Activated T-cell treated with anti-CD3 and anti-CD28 coated beads for 24 hours (primary cell): ENCODE data around the gene FHIT.

ENCODE experiments used
- DNase-seq: peaks from one replicate; pipeline ENCODE4 v3.0.0-alpha.2; 2020; ENCODE audit warnings: low read depth

The FHIT gene

GRCh38 chr3:60277361-60277800 is 973.9 kb downstream of the FHIT start:
- DNase-seq: no peak

DNA sequence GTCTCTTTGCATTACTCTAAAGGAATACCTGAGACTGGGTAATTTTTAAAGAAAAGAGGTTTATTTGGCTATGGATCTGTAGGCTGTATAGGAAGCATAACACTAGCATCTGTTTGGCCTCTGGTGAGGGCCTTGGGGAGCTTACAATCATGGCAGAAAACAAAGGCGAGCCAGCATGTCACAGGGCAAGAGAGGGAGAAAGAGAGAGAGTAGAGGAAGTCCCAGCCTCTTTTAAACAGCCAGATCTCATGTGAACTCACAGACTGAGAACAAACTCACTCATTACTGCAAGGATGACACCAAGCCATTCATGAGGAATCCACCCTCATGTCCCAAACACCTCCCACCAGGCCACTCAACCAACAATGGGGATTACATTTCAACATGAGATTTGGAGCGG is 974.6 kb downstream of the FHIT start:
- DNase-seq: no peak

DNA sequence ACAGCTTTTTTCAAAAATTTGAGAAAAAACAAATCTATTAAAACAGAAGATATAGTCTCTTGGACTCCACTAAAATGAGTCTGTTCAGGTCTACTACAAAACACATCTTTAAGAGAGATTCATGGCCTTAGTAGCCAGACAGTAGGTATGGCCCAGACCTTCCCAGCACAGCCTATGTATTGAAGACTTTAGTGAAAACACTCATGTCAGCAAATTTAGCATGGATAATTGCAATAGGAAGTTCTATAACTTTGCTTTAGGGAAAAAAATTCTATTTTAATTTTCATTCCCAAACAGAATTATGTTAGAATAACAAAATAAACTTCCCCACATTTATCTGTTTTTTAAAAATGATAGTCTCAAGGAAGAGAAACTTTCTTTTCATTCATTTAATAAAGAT is 976.6 kb downstream of the FHIT start:
- no peak for DNase-seq

- DNase-seq: no peak
Measured at GRCh38 chr3:60274098-60274497, 977.2 kb downstream of the FHIT start.

- no peak for DNase-seq
Measured at GRCh38 chr3:60269829-60270266, 981.4 kb downstream of the FHIT start.

DNA sequence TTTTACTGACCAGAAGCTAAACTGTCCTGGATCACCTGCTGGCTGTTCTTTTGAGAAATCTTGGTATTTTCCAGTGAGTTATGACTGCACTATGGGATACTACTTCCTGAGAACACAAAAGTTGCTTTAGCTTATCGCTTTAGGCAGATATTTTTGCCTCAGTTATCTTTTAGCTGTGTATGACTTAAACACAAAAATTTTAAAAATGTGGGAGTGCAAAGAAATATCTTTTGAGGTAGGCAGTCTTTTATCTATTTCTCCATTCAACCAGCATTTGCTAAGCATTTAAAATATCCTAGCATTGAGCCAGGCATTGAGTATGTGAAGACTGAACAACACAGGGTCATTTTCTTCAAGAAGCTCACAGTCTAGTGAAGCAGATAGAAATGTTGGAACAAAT is 981.9 kb downstream of the FHIT start:
- no peak for DNase-seq

DNA sequence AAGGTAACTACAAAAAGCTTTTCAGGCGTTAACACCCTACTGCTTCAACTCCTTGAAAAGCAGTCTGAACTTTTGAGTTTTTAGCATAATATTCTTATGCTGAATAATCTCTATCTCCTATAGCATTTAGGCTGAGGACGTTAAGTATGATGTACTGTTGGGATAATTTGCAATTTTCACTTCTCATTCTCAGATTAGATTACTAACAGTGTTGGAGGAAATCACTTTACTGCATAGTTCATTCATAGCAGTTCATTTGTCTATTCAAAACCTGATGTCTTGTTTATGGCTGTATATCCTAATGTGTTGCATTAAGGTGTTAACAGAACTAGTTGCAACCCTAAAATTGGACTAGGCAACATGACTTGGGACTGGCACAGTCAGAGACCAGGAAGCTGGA is 983.1 kb downstream of the FHIT start:
- no peak for DNase-seq

GRCh38 chr3:60266444-60266843 is 984.8 kb downstream of the FHIT start:
- no peak for DNase-seq

- DNase-seq: no peak
Measured at GRCh38 chr3:60263191-60263590, 988.1 kb downstream of the FHIT start.

- DNase-seq: no peak
Measured at GRCh38 chr3:60262546-60262945, 988.7 kb downstream of the FHIT start.

DNA sequence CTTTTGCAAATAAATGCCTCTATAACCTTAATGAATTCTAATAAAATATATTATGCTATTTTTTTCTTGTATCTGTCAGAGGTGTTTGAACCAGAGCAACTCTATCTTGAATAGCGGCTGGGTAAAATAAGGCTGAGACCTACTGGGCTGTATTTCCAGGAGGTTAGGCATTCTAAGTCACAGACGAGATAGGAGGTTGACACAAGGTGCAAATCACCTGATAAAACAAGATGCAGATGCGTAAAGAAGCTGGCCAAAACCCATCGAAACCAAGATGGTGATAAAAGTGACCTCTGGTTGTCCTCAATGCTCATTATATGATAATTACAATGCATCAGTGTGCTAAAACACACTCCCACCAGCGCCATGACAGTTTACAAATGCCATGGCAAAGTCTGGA is 990.7 kb downstream of the FHIT start:
- DNase-seq: no peak

DNA sequence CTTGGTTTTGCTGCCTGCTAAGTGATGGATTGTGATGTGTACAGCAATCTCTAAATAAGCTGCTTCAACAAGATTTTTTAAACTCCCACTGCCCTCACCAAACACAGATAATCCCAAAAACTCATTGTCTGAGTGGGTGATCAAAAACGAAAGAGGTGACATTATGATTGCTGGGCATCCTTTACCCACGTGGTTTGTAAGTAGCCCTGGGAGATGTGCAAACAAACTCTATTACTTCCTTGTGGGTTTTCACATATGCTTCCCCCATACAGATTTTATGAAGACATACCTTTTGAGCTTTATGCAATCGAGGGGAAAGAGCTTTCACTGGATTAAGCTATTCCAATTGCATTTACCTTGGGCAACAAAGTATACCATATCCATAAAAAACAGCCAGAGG is 1000.4 kb downstream of the FHIT start:
- no peak for DNase-seq

DNA sequence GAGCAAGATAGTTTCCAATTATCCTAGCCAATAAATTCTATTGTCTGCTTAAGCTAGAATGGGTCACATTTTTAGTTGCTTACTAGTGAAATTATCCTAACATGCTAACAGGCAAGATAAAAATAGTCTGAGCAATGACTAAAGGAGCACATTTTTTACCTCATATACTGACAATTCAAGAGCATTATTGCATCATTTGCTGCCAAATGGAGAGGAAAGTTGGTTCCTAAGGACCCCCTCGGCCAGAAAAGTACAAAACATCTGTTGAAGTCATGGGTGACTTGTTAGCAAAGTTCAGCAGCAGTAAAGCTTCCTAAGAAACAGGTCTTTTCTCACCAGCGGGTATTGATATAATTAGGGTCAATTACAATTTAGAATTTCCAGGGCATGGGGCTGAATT is 1001.0 kb downstream of the FHIT start:
- no peak for DNase-seq

DNA sequence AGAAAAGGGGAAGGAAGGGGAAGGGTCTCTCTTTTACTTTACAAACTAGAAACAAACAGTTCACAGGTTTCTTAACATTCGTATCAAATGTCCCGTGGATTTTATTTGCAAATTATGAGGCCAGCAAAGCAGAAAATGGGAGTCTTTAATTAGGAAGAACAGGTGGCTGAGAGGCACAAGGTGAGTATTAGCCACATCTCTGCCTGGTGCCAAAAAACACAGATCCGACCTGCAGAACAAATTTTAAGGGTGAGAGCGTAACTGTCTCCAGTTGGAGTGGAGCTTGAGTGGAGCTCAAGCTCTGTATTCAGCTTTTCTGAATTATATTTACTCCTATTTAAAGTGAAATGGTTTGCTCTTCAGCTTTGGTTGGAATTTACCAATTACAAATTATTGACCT is 1004.9 kb downstream of the FHIT start:
- DNase-seq: no peak

DNA sequence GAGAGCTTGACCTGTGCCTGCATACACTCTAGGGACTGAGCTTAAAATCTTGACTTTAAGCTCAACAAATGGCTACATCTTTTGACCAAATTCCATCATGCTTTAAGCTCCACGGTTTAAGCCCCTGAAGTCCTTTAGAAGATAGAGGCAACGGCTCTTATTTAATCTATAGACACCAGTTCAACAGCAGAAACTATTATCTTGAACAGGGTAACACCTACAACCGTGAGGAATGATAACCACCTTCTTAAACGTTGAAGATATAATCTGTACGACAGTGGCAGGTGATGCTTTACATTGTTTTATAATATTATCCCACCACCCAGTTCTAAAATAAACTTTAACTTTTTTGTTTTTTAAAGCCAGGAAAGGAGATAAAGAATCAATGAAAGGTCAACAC is 1007.8 kb downstream of the FHIT start:
- no peak for DNase-seq

DNA sequence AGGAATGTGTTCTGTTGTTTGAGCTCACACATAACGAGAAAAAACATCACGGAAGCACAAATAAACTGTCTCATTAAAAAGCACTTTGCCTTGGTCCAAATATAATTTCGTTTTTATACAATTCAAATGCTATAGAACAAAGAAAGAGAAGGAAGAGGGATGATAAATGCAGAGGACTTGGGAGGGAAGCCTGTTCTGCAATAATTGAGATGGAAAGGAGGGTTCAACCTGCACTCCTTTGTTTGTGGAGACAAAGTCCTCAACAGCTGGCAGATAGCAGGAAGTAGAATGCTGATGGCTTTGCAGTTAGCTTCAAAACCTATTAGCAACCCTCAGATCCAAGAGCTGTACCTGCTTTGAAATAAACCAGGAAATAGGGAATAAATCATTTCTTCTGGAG is 1010.8 kb downstream of the FHIT start:
- no peak for DNase-seq

- no peak for DNase-seq
Measured at GRCh38 chr3:60238550-60238949, 1012.7 kb downstream of the FHIT start.

- DNase-seq: no peak
Measured at GRCh38 chr3:60229502-60229901, 1021.8 kb downstream of the FHIT start.

- DNase-seq: no peak
Measured at GRCh38 chr3:60228823-60229222, 1022.4 kb downstream of the FHIT start.

GRCh38 chr3:60226912-60227311 is 1024.3 kb downstream of the FHIT start:
- no peak for DNase-seq

- DNase-seq: no peak
Measured at GRCh38 chr3:60225848-60226247, 1025.4 kb downstream of the FHIT start.

- no peak for DNase-seq
Measured at GRCh38 chr3:60220768-60221167, 1030.5 kb downstream of the FHIT start.

DNA sequence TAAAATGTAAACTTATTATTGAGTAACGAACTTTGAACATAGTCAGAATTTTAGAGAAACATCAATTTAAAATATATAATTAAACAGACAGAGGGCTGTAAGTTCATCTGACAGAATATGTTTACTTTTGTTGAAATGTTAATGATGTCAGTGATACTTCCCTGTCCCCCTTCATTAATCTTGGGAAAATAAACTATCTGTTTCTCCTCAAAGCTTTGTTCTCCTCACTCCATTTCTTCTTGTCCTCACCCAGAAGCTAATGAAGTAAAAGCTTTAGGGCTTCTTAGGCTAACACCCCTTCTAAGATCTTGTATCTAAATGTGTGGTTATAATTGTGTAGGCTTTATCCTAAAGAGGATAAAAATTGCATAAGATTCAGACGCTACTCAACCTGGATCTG is 1031.8 kb downstream of the FHIT start:
- DNase-seq: no peak

DNA sequence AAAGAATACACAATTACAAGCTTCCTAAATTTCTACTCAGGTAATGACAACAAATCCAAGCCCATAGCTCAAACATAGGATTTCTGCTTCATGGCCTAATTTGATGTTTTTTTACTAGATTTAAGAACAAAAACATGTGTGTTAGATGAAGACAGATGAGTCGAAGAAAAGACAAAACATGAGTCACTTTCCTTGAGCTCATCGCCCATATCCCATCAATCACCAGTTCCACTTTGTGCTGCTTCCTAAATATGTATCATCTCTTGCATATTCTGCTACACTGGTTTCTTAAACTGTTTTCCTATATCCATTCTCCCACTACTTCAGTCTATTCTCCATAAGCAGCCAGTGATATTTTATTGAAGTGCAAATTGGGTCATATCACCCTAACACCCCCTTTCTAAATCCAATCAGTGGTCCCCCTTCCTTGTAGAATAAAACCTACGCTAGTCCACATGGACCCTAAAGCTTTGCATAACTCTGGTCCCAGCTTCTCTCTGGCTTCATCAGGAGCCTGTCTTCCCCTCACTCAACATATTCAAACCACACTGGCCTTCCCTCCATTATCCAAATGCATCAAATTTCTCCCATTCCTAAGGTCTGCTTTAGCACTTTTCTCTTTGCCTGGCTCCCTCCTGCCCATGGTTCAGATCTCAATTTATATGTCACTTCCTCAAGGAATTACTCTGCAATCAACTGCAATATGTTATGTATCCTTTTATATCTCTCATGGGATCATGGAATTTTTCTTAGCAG is 1033.9 kb downstream of the FHIT start:
- no peak for DNase-seq
